ENCODE results near the gene CYTH3. TPM values are rescaled to one million over a fixed set of nuclear protein-coding genes. Genes with fewer than 3 reads are reported as not detected.

The CYTH3 gene
- total and polyA plus RNA-seq, 9 of the 15 experiments (the other 6 are each of a cell fraction or from before 2014, with no cell fraction given) = 0.25 to 15.2 (median 11.4) TPM

DNA sequence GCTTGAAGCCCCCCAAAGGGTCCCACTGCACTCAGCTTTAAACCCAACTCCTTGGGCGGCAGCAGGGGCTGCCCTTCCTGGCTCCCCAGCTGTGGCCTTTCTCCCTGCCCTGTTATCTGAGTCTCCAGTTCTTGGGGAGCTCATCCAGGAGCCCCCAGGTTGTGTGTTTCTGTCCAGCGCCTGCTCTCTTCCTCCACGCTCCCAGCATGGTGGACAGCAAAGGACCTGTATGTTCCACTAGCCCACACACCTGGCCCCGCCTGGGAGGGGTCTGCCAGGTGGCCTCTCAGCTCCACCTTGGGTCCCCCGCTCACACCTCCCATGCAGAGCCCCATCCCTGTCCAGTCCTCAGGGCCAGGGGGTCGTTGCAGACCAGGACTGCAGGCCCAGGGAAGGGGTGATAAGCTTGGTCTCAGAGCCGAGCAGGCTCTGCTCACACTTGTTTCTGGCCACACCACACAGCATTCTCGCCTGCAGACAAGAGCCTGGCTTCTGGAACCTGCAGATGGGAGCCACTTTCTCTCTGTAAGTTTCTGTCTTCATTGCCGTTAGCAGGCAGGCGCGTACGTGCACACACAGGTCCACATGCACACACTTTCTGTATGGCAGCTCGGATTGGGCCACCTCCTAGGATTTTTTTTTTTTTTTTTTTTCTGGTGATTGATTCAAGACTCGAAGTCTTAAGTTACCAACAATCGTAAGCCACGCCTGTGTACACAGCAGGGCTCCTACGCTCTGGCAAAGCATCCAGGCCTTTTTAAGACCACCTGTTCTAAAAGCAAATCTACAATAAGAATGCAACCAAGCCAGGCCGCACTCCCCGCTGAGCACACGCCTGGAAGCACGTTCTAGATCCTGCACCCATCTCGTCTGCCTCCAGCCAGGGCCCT lies 104.6 kb downstream of the CYTH3 start:
- no peaks in the 10 kb centered on the region for H3K79me2 ChIP-seq (ENCODE audit: control insufficient read depth, insufficient read depth, low read length)
- in situ Hi-C loops (cut with MboI) = no loop called here
- DNase-seq (ENCODE audit: extremely low read depth in 1 of 4, low spot score in 3 of 4) = no peak
- no TSS peak for BruUV-seq (replicated peaks)
- no peak for TF ChIP-seq SMC3 (conservative IDR thresholded peaks at IDR 0.05; ENCODE audit: insufficient read depth, low read depth, low read length)
- TF ChIP-seq PHB (CRISPR knock-in tag; IDR thresholded peaks at IDR 0.05) = no peak
- TF ChIP-seq ZBTB8A (IDR thresholded peaks at IDR 0.05; ENCODE audit: partially characterized antibody) = no peak
- no peak for TF ChIP-seq MBD2 (IDR thresholded peaks at IDR 0.05; ENCODE audit: borderline replicate concordance, low read depth)
- no peak for TF ChIP-seq ZNF124 (CRISPR knock-in tag; IDR thresholded peaks at IDR 0.05)
- WGBS (ENCODE audit: insufficient coverage, low coverage, missing lambda C conversion rate) = 84% methylated on average over 16 of the region's 22 CpGs
- no peak for ATAC-seq
- H4K20me1 ChIP-seq (replicated peaks; ENCODE audit: control insufficient read depth, insufficient read depth, low read length) = no peaks in the 10 kb centered on the region
- H3K4me2 ChIP-seq (ENCODE audit: insufficient read depth, low read length) = no peak overlapping the region
- H3K9me1 ChIP-seq (ENCODE audit: control insufficient read depth, insufficient read depth, low read length) = no peaks in the 10 kb centered on the region
- peaks cover 39% of the 10 kb centered on the region; the same call in 2 of the 3 replicates for H3K36me3 ChIP-seq (ENCODE audit: control insufficient read depth, insufficient read depth, low read length)
- POLR2A ChIA-PET = no interaction called here
- no peaks in the 10 kb centered on the region for H3K27me3 ChIP-seq (ENCODE audit: control insufficient read depth in 2 of 2, insufficient read depth in 2 of 2, low read length in 2 of 2)
- H3K9me3 ChIP-seq (replicated peaks; ENCODE audit: control insufficient read depth, insufficient read depth, low read depth, low read length) = no peaks in the 10 kb centered on the region
- H3K4me3 ChIP-seq = no peak overlapping the region
- H2AFZ ChIP-seq (ENCODE audit: low read depth, low read length) = no peak overlapping the region
- peak overlapping the region in 1 of 2 experiments; percentile 52; a peak in 1 of 4 replicates for H3K9ac ChIP-seq (ENCODE audit: insufficient read depth in 1 of 2, low read depth in 2 of 2, low read length in 2 of 2)
- FAIRE-seq = no peak
- CTCF ChIA-PET (ENCODE audit: low intra/inter-chr PET ratio) = no interaction called here
- H3K4me1 ChIP-seq (replicated peaks in 1 of 2; ENCODE audit: control insufficient read depth in 2 of 2, insufficient read depth in 2 of 2, low read length in 2 of 2) = peaks cover 0 to 51% of the 10 kb centered on the region in 2 experiments; a peak in 2 of 5 replicates
- intact Hi-C loops (cut with micrococcal nuclease) = no loop called here
- H3K27ac ChIP-seq (ENCODE audit: extremely low read depth, low read depth, low read length) = no peak overlapping the region

All from K562 (cell line).